Right cardiac atrium (tissue), 5 donors: ENCODE measurements around the gene FBXO27. TPM values are rescaled to one million over a fixed set of nuclear protein-coding genes. Genes with fewer than 3 reads are reported as not detected.
A peak's percentile ranks its signal among the peaks of the same experiment; 100 is the strongest.

Experiments
- ATAC-seq, 2 donors: fragments of 200-7000 bp; cut with Tn5 transposase; one replicate each; pipeline versions ENCODE4 v1.8.0 to v1.9.1; 2020; ENCODE audit warnings: moderate library complexity in 2 of 2, mild to moderate bottlenecking in 1 of 2
- DNase-seq, 3 donors: peaks; one replicate each; pipeline ENCODE4 v3.0.0-alpha.2; 2020
- H3K27ac ChIP-seq: one replicate; pipeline ENCODE4 v1.5.1; 2013; ENCODE audit warnings: mild to moderate bottlenecking, low read length, control low read depth, moderate library complexity
- H3K27me3 ChIP-seq: one replicate; pipeline ENCODE4 v1.6.1; 2013; ENCODE audit not compliant: control insufficient read depth, insufficient read depth
- H3K4me1 ChIP-seq: one replicate; pipeline ENCODE4 v1.6.1; 2013; ENCODE audit warnings: low read length; ENCODE audit not compliant: control insufficient read depth, insufficient read depth
- H3K4me3 ChIP-seq: one replicate; pipeline ENCODE4 v1.5.1; 2013; ENCODE audit warnings: low read length, control low read depth
- H3K9me3 ChIP-seq: one replicate; pipeline ENCODE4 v1.6.1; 2013; ENCODE audit warnings: low read length; ENCODE audit not compliant: control insufficient read depth
- WGBS: extraction: QIAGEN DNeasy Blood & Tissue Kit; methylation state at CpG from one replicate; pipeline ENCODE4 v1.1.7; 2013; 5-methylcytosine and 5-hydroxymethylcytosine counted together
- intact Hi-C, 4 donors: fragments of 100-400 bp; cut with DNase I; formaldehyde crosslinking; loops; one replicate each; pipeline versions ENCODE4 v1.11.0 to v1.14.0; 2022 to 2023
- polyA plus RNA-seq: library from polyadenylated mRNA; stranded (reverse); fragments of 200-250 nt; gene quantifications from one replicate; pipeline ENCODE4 v1.2.3, GENCODE V29; 2013
- total RNA-seq, 4 donors: library from RNA; stranded (reverse); fragmentation: NEBNext Ultra II Directional; extraction: Animal tissue kit (Norgen Biotek cat#: 25700); gene quantifications; one replicate each; pipeline ENCODE4 v1.2.1, GENCODE V29; 2021
- donor health status: healthy with polysubstance abuse.
- donor health status: DM: no; HTN: yes; CAD: no.
- donor health status: DM: no; HTN: no; CAD: no.
- donor health status: DM: no; HTN: yes; CAD: no; lungs with severe emphysema.
- donor health status: DM: yes; HTN: yes; CAD: no.

Gene FBXO27
- total and polyA plus RNA-seq, 5 donors = 10.9 to 26.4 (median 19.5) TPM

- no peaks in the 10 kb centered on the region for H3K27me3 ChIP-seq
- intact Hi-C loops = no loop called here
- WGBS = 91% methylated on average over 6 of the region's 6 CpGs
- DNase-seq = no peak
- no peak overlapping the region for H3K4me3 ChIP-seq
- H3K9me3 ChIP-seq = no peaks in the 10 kb centered on the region
- H3K27ac ChIP-seq = no peak overlapping the region
- ATAC-seq = no peak
- no peaks in the 10 kb centered on the region for H3K4me1 ChIP-seq
Measured at GRCh38 chr19:39064405-39064804, 32.1 kb upstream of the FBXO27 start.

GRCh38 chr19:39060171-39060570, 27.8 kb upstream of the FBXO27 start:
- Histone ChIP-seq H3K4me3 (no peak overlapping the region), H3K27ac (no peak overlapping the region), H3K27me3 (no peaks in the 10 kb centered on the region), H3K9me3 (no peaks in the 10 kb centered on the region), H3K4me1 (no peaks in the 10 kb centered on the region)
- ATAC-seq (no peak), DNase-seq (no peak)
- intact Hi-C loops = no loop called here
- 69% methylated on average over 4 of the region's 4 CpGs for WGBS

GRCh38 chr19:39059302-39059701, 27.0 kb upstream of the FBXO27 start:
- ATAC-seq (no peak), DNase-seq (no peak)
- H3K27me3 ChIP-seq = no peaks in the 10 kb centered on the region
- H3K4me3 ChIP-seq = no peak overlapping the region
- H3K9me3 ChIP-seq = no peaks in the 10 kb centered on the region
- no peak overlapping the region for H3K27ac ChIP-seq
- intact Hi-C loops = no loop called here
- H3K4me1 ChIP-seq = no peaks in the 10 kb centered on the region

GRCh38 chr19:39057615-39058014, 25.3 kb upstream of the FBXO27 start:
- DNase-seq (no peak), ATAC-seq (no peak)
- Histone ChIP-seq H3K27ac (no peak overlapping the region), H3K4me3 (no peak overlapping the region), H3K27me3 (no peaks in the 10 kb centered on the region), H3K4me1 (no peaks in the 10 kb centered on the region), H3K9me3 (no peaks in the 10 kb centered on the region)
- 72% methylated on average over 3 of the region's 3 CpGs for WGBS
- intact Hi-C loops = no loop called here

- ATAC-seq (no peak), DNase-seq (no peak)
- Histone ChIP-seq H3K27ac (no peak overlapping the region), H3K4me3 (no peak overlapping the region), H3K27me3 (no peaks in the 10 kb centered on the region), H3K9me3 (no peaks in the 10 kb centered on the region), H3K4me1 (no peaks in the 10 kb centered on the region)
- WGBS = 91% methylated on average over 2 of the region's 2 CpGs
- intact Hi-C loops = no loop called here
Measured at GRCh38 chr19:39054091-39054470, 21.7 kb upstream of the FBXO27 start.

- Histone ChIP-seq H3K9me3 (no peaks in the 10 kb centered on the region), H3K27ac (no peak overlapping the region), H3K4me3 (no peak overlapping the region), H3K27me3 (no peaks in the 10 kb centered on the region), H3K4me1 (no peaks in the 10 kb centered on the region)
- DNase-seq (no peak), ATAC-seq (peak; percentile 14 to 18)
- intact Hi-C loops = no loop called here
- WGBS = 82% methylated on average over 18 of the region's 18 CpGs
Measured at GRCh38 chr19:39053276-39054090, 21.1 kb upstream of the FBXO27 start.

- 73% methylated on average over 9 of the region's 9 CpGs for WGBS
- Histone ChIP-seq H3K4me1 (no peaks in the 10 kb centered on the region), H3K4me3 (no peak overlapping the region), H3K9me3 (no peaks in the 10 kb centered on the region), H3K27me3 (no peaks in the 10 kb centered on the region), H3K27ac (no peak overlapping the region)
- DNase-seq (no peak), ATAC-seq (peak in 1 of 2 donors; percentile 14)
- intact Hi-C loops = no loop called here
Measured at GRCh38 chr19:39052846-39053245, 20.5 kb upstream of the FBXO27 start.

- ATAC-seq = peak; percentile 43 to 63
- no peak overlapping the region for H3K4me3 ChIP-seq
- no peaks in the 10 kb centered on the region for H3K4me1 ChIP-seq
- intact Hi-C loops = no loop called here
- H3K27ac ChIP-seq = no peak overlapping the region
- H3K27me3 ChIP-seq = no peaks in the 10 kb centered on the region
- no peaks in the 10 kb centered on the region for H3K9me3 ChIP-seq
- DNase-seq = peak; percentile 54 to 85 (median 78)
- WGBS = 19% methylated on average over 10 of the region's 10 CpGs
Measured at GRCh38 chr19:39052243-39052746, 19.9 kb upstream of the FBXO27 start.

GRCh38 chr19:39047073-39047472, 14.7 kb upstream of the FBXO27 start:
- DNase-seq (no peak), ATAC-seq (peak in 1 of 2 donors; percentile 37)
- H3K9me3 ChIP-seq = no peaks in the 10 kb centered on the region
- no peak overlapping the region for H3K4me3 ChIP-seq
- 43% methylated on average over 2 of the region's 2 CpGs for WGBS
- no peaks in the 10 kb centered on the region for H3K27me3 ChIP-seq
- H3K27ac ChIP-seq = no peak overlapping the region
- H3K4me1 ChIP-seq = no peaks in the 10 kb centered on the region
- intact Hi-C loops = no loop called here

GRCh38 chr19:39046037-39046821, 13.9 kb upstream of the FBXO27 start:
- WGBS = 69% methylated on average over 7 of the region's 7 CpGs
- H3K27me3 ChIP-seq = no peaks in the 10 kb centered on the region
- ATAC-seq (no peak), DNase-seq (no peak)
- intact Hi-C loops = no loop called here
- H3K9me3 ChIP-seq = no peaks in the 10 kb centered on the region
- no peak overlapping the region for H3K27ac ChIP-seq
- no peak overlapping the region for H3K4me3 ChIP-seq
- no peaks in the 10 kb centered on the region for H3K4me1 ChIP-seq

GRCh38 chr19:39045506-39045905, 13.2 kb upstream of the FBXO27 start:
- WGBS = 75% methylated on average over 6 of the region's 6 CpGs
- Histone ChIP-seq H3K9me3 (no peaks in the 10 kb centered on the region), H3K4me1 (no peaks in the 10 kb centered on the region), H3K27me3 (no peaks in the 10 kb centered on the region), H3K27ac (no peak overlapping the region), H3K4me3 (no peak overlapping the region)
- intact Hi-C loops = no loop called here
- no peak for ATAC-seq
- DNase-seq = no peak
